ENCODE measurements around the gene AGPS.
A peak's percentile ranks its signal among the peaks of the same experiment; 100 is the strongest.

The AGPS gene

DNA sequence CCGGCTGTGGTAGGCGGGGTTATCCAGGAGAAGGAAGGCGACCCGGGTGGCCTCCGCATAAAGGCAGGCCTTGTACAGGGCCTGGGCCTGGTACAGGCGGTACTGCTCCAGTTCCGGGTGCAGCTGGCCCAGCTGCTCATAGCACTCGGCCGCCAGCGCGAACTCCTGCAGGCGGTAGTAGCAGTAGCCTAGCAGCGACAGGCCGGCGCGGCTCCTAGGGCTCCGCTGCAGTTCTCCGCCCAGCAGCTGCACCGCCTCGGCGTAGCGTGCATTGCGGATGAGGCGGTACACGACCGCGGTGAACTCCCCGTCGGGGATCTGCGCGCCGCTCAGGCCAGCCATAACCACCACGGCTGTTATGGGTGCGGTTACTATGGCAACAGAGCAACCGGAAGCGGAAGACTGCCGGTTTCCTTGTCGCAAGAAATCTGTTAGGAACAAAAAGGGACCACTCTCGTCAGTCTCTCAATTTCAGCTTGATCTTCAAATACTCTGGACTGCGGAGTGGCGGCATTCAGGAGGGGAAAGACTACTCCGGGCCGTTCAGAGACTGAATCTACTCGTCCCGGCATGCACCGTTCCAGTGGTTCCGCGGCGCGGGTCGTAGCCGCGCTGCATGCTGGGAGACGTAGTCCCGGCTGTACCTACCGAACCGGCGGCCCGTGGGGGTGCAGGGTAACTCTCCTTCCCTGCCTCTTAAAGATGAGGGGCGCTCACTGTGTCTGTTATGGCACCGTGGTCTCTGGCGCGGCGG lies 160.0 kb downstream of the AGPS start:
- DNase-seq (ENCODE audit: low spot score) = peak; percentile 95

DNA sequence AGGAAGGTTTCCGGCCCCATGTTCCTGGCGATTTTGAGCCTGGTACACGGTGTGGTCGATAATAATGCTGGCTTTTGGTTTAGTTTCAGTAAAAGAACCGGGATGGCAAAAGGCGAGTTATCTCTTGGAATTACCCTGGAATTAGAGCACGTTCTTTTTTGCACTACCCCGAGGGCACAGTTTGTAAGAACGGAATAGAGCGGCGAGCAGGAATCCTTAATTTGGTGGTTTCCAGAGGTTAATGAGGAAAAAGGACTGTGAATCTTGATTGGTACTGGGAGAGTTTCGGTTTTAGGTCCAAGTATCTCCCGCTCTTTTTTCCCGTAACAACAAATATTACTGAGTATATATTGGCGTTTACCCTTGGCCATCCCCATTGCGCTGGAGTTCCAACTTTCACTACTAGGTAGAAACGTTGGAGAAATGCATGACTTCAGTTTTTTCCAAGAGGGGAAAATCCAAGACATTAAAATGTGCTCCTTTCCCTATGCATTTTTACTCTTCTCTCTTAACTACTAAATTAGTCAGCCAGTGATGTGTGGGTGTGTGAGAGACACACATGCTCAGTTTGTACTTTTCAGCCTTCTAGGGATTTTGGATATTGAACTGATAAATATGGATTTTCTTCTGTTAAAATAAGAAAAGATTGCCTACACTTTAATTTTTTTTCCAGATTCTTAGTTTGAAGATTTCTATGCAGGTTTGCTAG lies 160.8 kb downstream of the AGPS start:
- DNase-seq (ENCODE audit: low spot score) = no peak

DNA sequence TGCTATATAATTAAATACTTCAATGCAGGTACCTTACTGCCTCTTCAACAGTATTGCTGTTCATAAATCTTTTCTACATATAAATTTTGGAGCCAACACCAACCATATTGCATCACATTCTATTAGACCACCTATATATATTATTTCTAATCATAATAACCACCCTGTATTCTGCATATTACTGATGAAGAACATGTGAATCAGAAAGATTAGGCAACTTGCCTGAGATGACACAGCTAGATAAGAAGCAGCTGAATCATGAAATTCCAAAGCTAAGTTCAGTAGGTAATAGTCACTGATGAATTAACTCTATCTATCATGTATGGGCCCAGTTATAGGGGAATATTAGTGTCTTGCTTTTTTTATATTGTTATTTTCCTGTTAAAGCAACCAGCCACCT lies 161.8 kb downstream of the AGPS start:
- DNase-seq (ENCODE audit: low spot score) = no peak

- DNase-seq (ENCODE audit: low spot score) = no peak
Measured at GRCh38 chr2:177556153-177556552, 163.6 kb downstream of the AGPS start.

DNA sequence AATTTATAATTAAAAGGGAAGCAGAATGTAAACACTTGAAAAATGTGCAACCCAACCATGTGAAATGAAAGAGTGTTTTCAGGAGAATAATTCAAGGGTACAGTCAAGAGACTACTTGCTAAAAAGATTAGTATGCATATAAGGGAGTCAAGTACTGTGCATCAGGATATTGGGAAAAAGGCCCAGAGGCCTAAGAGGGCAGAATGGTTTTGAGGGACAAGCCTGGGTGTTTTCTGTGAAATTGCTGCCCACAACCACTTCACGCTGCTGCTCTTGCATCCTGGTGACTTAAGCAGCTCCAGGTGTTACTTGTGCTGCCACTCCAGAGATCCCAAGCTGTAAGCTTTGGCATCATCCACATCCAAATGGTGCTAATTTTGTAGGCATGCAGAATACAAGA lies 165.2 kb downstream of the AGPS start:
- no peak for DNase-seq (ENCODE audit: low spot score)

- no peak for DNase-seq (ENCODE audit: low spot score)
Measured at GRCh38 chr2:177559638-177560037, 167.1 kb downstream of the AGPS start.

GRCh38 chr2:177568390-177568789 lies 175.8 kb downstream of the AGPS start:
- no peak for DNase-seq (ENCODE audit: low spot score)

- no peak for DNase-seq (ENCODE audit: low spot score)
Measured at GRCh38 chr2:177568893-177569292, 176.3 kb downstream of the AGPS start.

GRCh38 chr2:177572236-177572671 lies 179.7 kb downstream of the AGPS start:
- no peak for DNase-seq (ENCODE audit: low spot score)

DNA sequence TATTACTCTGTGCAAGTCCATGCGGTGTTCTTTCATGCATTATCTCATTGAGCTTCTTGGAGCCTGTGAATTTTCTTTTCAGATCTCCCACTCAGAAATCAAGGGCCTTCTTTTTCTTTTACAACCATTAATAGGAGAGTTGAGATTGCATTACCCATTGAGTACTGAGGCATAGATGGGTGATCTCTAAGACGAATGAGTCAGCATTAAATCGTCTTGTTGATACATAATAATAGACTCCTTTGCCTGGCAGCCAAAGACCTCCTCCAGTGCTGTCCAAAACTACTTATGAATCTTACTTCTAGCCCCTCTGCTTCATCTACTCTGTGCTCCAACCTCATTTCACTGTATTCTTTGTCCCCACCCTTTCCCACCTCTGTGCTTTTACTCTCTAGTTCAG lies 180.5 kb downstream of the AGPS start:
- DNase-seq (ENCODE audit: low spot score) = no peak

DNA sequence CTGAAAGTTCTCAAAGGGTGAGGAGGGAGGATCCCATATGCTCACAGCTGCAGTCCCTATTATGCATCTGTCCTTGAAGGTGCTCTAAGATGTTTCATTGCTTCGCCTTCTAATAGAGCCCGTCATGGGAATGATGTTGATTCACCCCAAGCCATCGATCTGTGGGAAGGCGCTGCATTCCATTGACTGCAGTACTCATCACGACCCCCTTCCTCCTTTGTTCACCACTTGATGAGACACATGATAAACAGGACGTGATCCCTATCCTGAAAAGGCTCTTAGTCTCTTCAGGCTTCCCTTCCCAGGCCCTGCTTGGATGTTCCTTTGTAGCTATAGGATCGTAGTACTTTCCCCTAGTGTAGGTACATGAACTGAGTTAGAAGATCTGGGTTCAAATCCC lies 181.8 kb downstream of the AGPS start:
- no peak for DNase-seq (ENCODE audit: low spot score)

GRCh38 chr2:177575358-177575757 lies 182.8 kb downstream of the AGPS start:
- DNase-seq (ENCODE audit: low spot score) = no peak

- no peak for DNase-seq (ENCODE audit: low spot score)
Measured at GRCh38 chr2:177577075-177577474, 184.5 kb downstream of the AGPS start.

- no peak for DNase-seq (ENCODE audit: low spot score)
Measured at GRCh38 chr2:177578454-177578853, 185.9 kb downstream of the AGPS start.

DNA sequence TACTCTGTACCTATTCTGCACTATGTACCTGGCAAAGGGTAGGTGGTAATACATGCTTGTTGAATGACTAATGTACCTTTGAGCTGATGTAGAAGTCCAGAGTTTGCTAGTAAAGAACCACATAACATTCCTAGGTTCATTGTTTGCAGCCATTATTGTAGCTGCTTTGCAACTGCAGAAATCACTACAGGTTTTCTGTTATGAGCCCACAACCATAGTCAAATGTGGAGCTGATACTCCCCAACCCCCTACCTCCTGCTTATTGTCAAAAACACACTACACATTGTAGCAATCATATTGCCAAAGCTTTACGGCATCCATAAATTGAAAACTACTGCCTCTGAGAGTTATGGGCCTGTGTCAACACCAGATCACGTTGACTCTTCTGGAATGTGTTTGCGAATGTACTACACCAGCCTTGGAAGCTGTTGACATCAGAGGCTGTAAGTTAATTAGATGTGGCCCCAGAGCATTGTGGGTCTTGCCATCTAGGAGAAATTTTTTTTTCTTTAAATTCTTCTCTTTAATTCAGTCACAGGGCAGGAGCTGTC lies 187.0 kb downstream of the AGPS start:
- DNase-seq (ENCODE audit: low spot score) = peak; percentile 39

DNA sequence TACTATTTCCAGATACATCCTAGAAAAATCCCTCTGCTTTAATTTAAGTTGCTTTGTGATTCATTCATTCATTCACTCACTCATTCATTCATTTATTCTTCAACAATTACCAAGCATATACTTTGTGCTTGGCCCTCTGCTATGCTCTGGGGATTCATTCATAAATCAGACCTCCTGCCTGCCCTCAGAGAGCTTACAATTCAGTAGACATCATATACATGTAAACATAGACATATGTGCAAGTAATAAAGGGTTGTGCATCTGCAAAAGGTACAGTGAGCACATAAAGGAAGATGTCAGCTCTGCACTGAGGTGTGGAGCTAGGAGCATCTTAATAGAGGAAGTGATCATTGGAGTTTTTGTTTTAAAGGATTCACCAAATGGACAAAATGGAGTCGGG lies 189.4 kb downstream of the AGPS start:
- DNase-seq (ENCODE audit: low spot score) = no peak

DNA sequence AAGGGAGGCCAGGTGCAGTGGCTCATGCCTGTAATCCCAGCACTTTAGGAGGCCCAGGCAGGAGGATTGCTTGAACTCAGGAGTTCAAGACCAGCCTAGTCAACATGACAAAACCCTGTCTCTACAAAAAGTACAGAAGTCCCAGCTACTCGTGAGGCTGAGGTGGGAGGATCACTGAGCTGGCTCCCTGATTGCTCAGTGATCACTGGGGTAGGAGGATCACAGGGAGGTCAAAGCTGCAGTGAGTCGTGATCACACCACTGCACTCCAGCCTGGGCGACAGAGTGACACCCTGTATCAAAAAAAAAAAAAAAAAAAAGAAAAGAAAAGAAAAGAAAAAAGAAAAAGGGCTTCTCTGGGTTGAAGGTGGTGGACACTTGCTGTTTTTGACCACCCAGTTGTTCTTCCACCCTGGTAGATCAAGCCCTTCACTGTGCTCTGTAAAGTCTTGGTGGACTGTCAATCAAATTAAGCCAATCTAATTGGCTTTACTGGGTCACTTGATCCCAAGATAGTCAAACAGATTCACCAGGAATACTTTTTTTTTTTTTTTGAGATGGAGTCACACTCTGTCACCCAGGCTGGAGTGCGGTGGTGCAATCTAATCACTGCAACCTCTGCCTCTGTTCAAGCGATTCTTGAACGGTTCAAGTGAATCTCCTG lies 191.6 kb downstream of the AGPS start:
- no peak for DNase-seq (ENCODE audit: low spot score)

DNA sequence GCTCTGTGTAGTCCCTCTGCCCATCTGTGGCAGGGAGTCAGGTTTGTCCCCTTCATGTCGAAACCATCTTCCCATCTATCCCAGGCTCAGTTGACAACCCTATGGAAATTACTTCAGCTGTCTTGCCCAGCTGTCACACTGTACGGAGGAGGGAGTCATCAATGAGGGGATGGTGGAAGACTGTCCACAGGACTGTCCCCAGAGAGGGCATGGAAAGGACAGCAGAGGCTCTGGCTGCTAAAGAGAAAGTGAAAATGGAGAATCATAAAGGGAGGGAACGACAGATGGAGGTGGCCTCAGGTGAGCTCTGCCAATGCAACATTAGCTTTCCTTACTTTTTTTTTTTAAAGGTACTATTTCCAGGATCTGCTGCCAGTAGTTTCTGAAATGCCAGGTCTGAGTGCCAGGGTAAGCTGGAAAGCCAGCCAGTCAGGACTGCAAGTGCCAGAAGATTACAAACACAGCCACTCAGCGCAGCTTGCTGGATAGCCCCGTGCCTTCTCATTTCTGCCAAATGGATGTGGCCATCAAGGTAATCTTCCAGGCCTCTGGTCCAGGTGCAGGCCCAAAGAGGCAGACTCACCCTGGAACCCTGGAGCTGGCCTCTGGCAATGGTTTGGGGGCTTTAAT lies 192.8 kb downstream of the AGPS start:
- no peak for DNase-seq (ENCODE audit: low spot score)

- DNase-seq (ENCODE audit: low spot score) = no peak
Measured at GRCh38 chr2:177586154-177586553, 193.6 kb downstream of the AGPS start.

GRCh38 chr2:177587371-177587770 lies 194.8 kb downstream of the AGPS start:
- no peak for DNase-seq (ENCODE audit: low spot score)

- DNase-seq (ENCODE audit: low spot score) = no peak
Measured at GRCh38 chr2:177588671-177589070, 196.1 kb downstream of the AGPS start.

DNA sequence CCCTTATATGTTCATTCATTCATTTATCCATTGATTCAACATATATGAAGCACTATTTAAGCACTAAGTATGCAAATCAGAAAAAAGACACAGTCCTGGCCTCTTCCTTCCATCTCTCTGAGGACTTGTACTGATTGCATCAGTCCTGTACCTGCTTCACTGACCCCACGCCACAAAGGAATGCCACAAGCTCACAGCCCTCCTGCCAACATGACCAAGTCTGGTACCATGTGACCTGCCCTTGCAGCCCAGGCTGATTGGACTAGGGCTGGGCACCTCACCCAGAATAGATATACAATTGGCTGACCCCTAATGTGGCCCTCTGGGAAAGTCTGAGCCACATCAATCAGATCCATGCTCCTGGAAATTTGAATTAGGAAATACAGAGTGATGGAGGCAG lies 196.6 kb downstream of the AGPS start:
- DNase-seq (ENCODE audit: low spot score) = no peak
